HepG2 (cell line): ENCODE data around the gene TMEM117. TPM values are rescaled to one million over a fixed set of nuclear protein-coding genes. Genes with fewer than 3 reads are reported as not detected.

Source experiments
- ATAC-seq: fragments of 200-7000 bp; cut with Tn5 transposase; 3 replicates; pipeline ENCODE4 v1.9.1; 2020; ENCODE audit warnings: mild to moderate bottlenecking, moderate library complexity
- BruUV-seq: library from RNA; stranded (reverse); fragments of 400-500 nt; replicated peaks from 2 replicates; lab custom pipeline; 2021; lab: Mats Ljungman, UMichigan
- CTCF ChIA-PET: fragments of 300-600 bp; formaldehyde crosslinking; extraction: SDS; loops from one replicate; lab custom pipeline; 2021; ENCODE audit warnings: low total read pairs, inconsistent platforms, low intra/inter-chr PET ratio; lab: Yijun Ruan, JAX
- POLR2A ChIA-PET: fragments of 350-600 bp; sonication (Branson Sonifier 250); formaldehyde crosslinking; loops from one replicate; lab custom pipeline; 2020; ENCODE audit warnings: antibody characterized with exemption, inconsistent platforms; lab: Yijun Ruan, JAX
- DNase-seq: peaks from one replicate; pipeline ENCODE4 v3.0.0-alpha.2; 2015; ENCODE audit warnings: low spot score
- FAIRE-seq: peaks from 3 replicates; lab custom pipeline; 2011; peaks lifted over from hg19 to GRCh38; lab: Jason Lieb, UNC
- H2AFZ ChIP-seq: one replicate; pipeline ENCODE4 v1.6.1; 2011; ENCODE audit warnings: low read length, inconsistent platforms
- H3K27ac ChIP-seq: fragments of 300-600 bp; 3 replicates; pipeline ENCODE4 v1.8.0; 2011; ENCODE audit warnings: mixed run types, mild to moderate bottlenecking, mixed read lengths, low read length, inconsistent platforms; ENCODE audit not compliant: insufficient read depth; ENCODE audit errors: extremely low read length
- H3K27me3 ChIP-seq, 2 experiments: fragments of 200-600 bp in 1 of 2; 2 replicates in 1 of 2; 3 replicates in 1 of 2; pipeline versions ENCODE4 v1.6.0 to v1.8.0; 2011; ENCODE audit warnings: low read length in 2 of 2, mild to moderate bottlenecking in 2 of 2, moderate library complexity in 2 of 2, inconsistent platforms in 1 of 2; ENCODE audit not compliant: insufficient read depth in 2 of 2, control insufficient read depth in 1 of 2
- H3K36me3 ChIP-seq, 2 experiments: fragments of 200-600 bp in 1 of 2; replicated peaks in 1 of 2; 2 replicates in 1 of 2; 3 replicates in 1 of 2; pipeline versions ENCODE4 v1.5.1 to v1.8.0; 2011; ENCODE audit warnings: low read length in 2 of 2, inconsistent platforms in 1 of 2; ENCODE audit not compliant: insufficient read depth in 2 of 2, control insufficient read depth in 1 of 2
- H3K4me1 ChIP-seq: 2 replicates; pipeline ENCODE4 v1.5.1; 2012; ENCODE audit warnings: low read length, inconsistent platforms; ENCODE audit not compliant: insufficient read depth
- H3K4me2 ChIP-seq: 2 replicates; pipeline ENCODE4 v1.6.0; 2011; ENCODE audit warnings: low read depth, low read length, inconsistent platforms
- H3K4me3 ChIP-seq, 3 experiments: fragments of 200-600 bp in 1 of 3; sonication (generic), shearing (Covaris generic) in 1 of 3; replicated peaks in 1 of 3; 2 replicates each; pipeline ENCODE4 v1.5.1; 2011 to 2016; ENCODE audit warnings: low read length in 3 of 3, inconsistent platforms in 2 of 3, low read depth in 2 of 3, mild to moderate bottlenecking in 2 of 3, control low read depth in 1 of 3, mixed read lengths in 1 of 3; ENCODE audit not compliant: insufficient read depth in 1 of 3
- H3K79me2 ChIP-seq: one replicate; pipeline ENCODE4 v1.6.1; 2011; ENCODE audit warnings: low read length, inconsistent platforms; ENCODE audit not compliant: insufficient read depth
- H3K9ac ChIP-seq: 2 replicates; pipeline ENCODE4 v1.6.0; 2011; ENCODE audit warnings: mild to moderate bottlenecking, low read depth, low read length, inconsistent platforms; ENCODE audit not compliant: insufficient read depth
- H3K9me3 ChIP-seq: 2 replicates; pipeline ENCODE4 v1.5.1; 2012; ENCODE audit warnings: mild to moderate bottlenecking, low read length
- H4K20me1 ChIP-seq: 2 replicates; pipeline ENCODE4 v1.6.0; 2011; ENCODE audit warnings: inconsistent platforms, mild to moderate bottlenecking, low read length, moderate library complexity; ENCODE audit not compliant: insufficient read depth
- ATM ChIP-seq: fragments of 450-650 bp; IDR thresholded peaks from 2 replicates; pipeline ENCODE4 v1.7.1; 2017; ENCODE audit warnings: mild to moderate bottlenecking, borderline replicate concordance
- DR1 ChIP-seq: sonication (generic); formaldehyde crosslinking; IDR thresholded peaks from 2 replicates; pipeline ENCODE4 v1.8.0; 2021; ENCODE audit warnings: mild to moderate bottlenecking, missing genetic modification reagents, inconsistent platforms
- EEA1 ChIP-seq: sonication (generic); formaldehyde crosslinking; IDR thresholded peaks from 2 replicates; pipeline ENCODE4 v1.5.1; 2020; ENCODE audit warnings: mild to moderate bottlenecking, missing genetic modification reagents, borderline replicate concordance
- ETV6 ChIP-seq: sonication (generic); formaldehyde crosslinking; conservative IDR thresholded peaks from 2 replicates; pipeline ENCODE4 v1.4.0; 2020; ENCODE audit warnings: missing genetic modification reagents
- KAT2B ChIP-seq: fragments of 150-350 bp; IDR thresholded peaks from 2 replicates; pipeline ENCODE4 v1.6.1; 2014; ENCODE audit warnings: low read depth, low read length, borderline replicate concordance
- KLF13 ChIP-seq: sonication (generic); formaldehyde crosslinking; IDR thresholded peaks from 2 replicates; pipeline ENCODE4 v1.4.0; 2020; ENCODE audit warnings: mild to moderate bottlenecking, missing genetic modification reagents
- LCORL ChIP-seq, 2 experiments: fragments of 450-650 bp in 1 of 2; sonication (generic) in 1 of 2; formaldehyde crosslinking in 1 of 2; IDR thresholded peaks; 2 replicates each; pipeline versions ENCODE4 v1.5.0 to v1.6.1; 2017 to 2020; ENCODE audit warnings: antibody characterized with exemption in 1 of 2, missing genetic modification reagents in 1 of 2
- NFE2 ChIP-seq: sonication (generic); formaldehyde crosslinking; IDR thresholded peaks from 2 replicates; pipeline ENCODE4 v1.4.0; 2020; ENCODE audit warnings: missing genetic modification reagents
- NFYB ChIP-seq: sonication (generic); formaldehyde crosslinking; IDR thresholded peaks from 2 replicates; pipeline ENCODE4 v1.4.0; 2020; ENCODE audit warnings: missing genetic modification reagents
- POGZ ChIP-seq: sonication (generic); formaldehyde crosslinking; IDR thresholded peaks from 2 replicates; pipeline ENCODE4 v1.4.0; 2020; ENCODE audit warnings: mild to moderate bottlenecking, missing genetic modification reagents
- RELA ChIP-seq: sonication (generic); formaldehyde crosslinking; IDR thresholded peaks from 2 replicates; pipeline ENCODE4 v1.4.0; 2020; ENCODE audit warnings: missing genetic modification reagents
- ZKSCAN1 ChIP-seq: fragments of 150-350 bp; IDR thresholded peaks from 2 replicates; pipeline ENCODE4 v1.6.1; 2014; ENCODE audit warnings: low read length
- ZNF496 ChIP-seq: sonication (generic); formaldehyde crosslinking; IDR thresholded peaks from 2 replicates; pipeline ENCODE4 v1.8.1; 2023; ENCODE audit warnings: mild to moderate bottlenecking, moderate library complexity, missing genetic modification reagents; ENCODE audit not compliant: insufficient replicate concordance
- ZNF776 ChIP-seq: sonication (generic); formaldehyde crosslinking; IDR thresholded peaks from 2 replicates; pipeline ENCODE4 v1.4.0; 2020; ENCODE audit warnings: mild to moderate bottlenecking, missing genetic modification reagents
- WGBS: methylation state at CpG from one replicate; pipeline ENCODE4 v1.1.6; 2017; ENCODE audit warnings: low lambda C conversion rate; 5-methylcytosine and 5-hydroxymethylcytosine counted together
- in situ Hi-C: cut with HindIII; loops from 2 replicates; pipeline ENCODE4 v1.10.0; 2017; ENCODE audit warnings: low pct_unique_long_range_greater_than_20kb; ENCODE audit not compliant: extremely low pct_ligation_motif_present
- intact Hi-C: fragments of 100-400 bp; cut with micrococcal nuclease; formaldehyde crosslinking; loops from one replicate; pipeline ENCODE4 v1.10.0; 2022; ENCODE audit not compliant: unreplicated experiment
- polyA plus RNA-seq, 8 experiments: library from polyadenylated mRNA; depleted of rRNA in 3 of 8; stranded (reverse) in 7 of 8; unstranded in 1 of 8; fragments of >200 nt; fragmentation: Illumina TruSeq in 4 of 8; extraction: Trizol in 4 of 8; gene quantifications; 2 replicates each; pipeline versions ENCODE4 v1.2.1 to v1.2.3, GENCODE V29; 2011 to 2016; ENCODE audit warnings: low read depth in 4 of 8, missing spikeins in 1 of 8, mixed read lengths in 1 of 8; ENCODE audit not compliant: insufficient read depth in 1 of 8
- total RNA-seq, 5 experiments: library from RNA; depleted of rRNA; stranded (reverse); fragments of >200 nt; fragmentation: Illumina TruSeq; extraction: Trizol; gene quantifications; 2 replicates each; pipeline ENCODE4 v1.2.3, GENCODE V29; 2016; ENCODE audit warnings: low read depth in 1 of 5
- TF ChIP-seq, protein P1 (sequence below): sonication (generic); formaldehyde crosslinking; IDR thresholded peaks from 2 replicates; pipeline ENCODE4 v1.5.1; 2020; ENCODE audit warnings: missing genetic modification reagents, mild to moderate bottlenecking, borderline replicate concordance
- TF ChIP-seq, protein P2 (sequence below): sonication (generic); formaldehyde crosslinking; conservative IDR thresholded peaks from 2 replicates; pipeline ENCODE4 v1.5.0; 2020; ENCODE audit warnings: missing genetic modification reagents
- TF ChIP-seq, protein P3 (sequence below): sonication (generic); formaldehyde crosslinking; IDR thresholded peaks from 2 replicates; pipeline ENCODE4 v1.4.0; 2020; ENCODE audit warnings: missing genetic modification reagents, mild to moderate bottlenecking, borderline replicate concordance
- TF ChIP-seq, protein P4 (sequence below): sonication (generic); formaldehyde crosslinking; IDR thresholded peaks from 2 replicates; pipeline ENCODE4 v1.9.0; 2021; ENCODE audit warnings: missing genetic modification reagents, borderline replicate concordance
- TF ChIP-seq, protein P5 (sequence below): IDR thresholded peaks from 2 replicates; pipeline ENCODE4 v1.6.1; 2016; ENCODE audit warnings: missing biosample characterization, missing genetic modification reagents, low read depth

Gene TMEM117
- total and polyA plus RNA-seq, 2 of the 13 experiments (the other 11 are each of a cell fraction or from before 2014, with no cell fraction given), result 2.8 to 8.5 TPM

DNA sequence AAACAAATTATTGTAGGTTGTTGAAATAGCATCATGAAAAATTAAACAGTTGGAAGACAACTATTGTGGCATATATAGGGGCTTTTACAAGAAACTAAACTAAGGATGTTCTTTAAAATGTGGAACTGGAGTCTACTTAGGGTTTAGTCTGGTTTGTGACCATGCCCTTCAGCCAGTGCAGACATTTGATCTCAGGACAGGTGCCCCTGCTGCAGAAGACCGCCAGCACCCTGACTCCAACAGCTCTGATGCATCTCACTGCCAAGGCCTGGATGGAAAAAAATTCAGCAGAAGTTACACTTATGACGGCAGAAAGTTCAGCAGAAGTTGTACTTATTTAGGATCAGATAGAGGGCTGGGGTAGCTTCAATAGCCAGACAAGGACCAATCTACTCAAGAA, 51.5 kb downstream of the TMEM117 start:
- no peaks in the 10 kb centered on the region for H3K9me3 ChIP-seq
- H3K9ac ChIP-seq, result no peak overlapping the region
- ChIA-PET CTCF (no interaction called here), POLR2A (no interaction called here)
- no peaks in the 10 kb centered on the region for H3K36me3 ChIP-seq
- WGBS, result 98% methylated on average over 2 of the region's 2 CpGs
- H3K27ac ChIP-seq, result no peak overlapping the region
- BruUV-seq, result no TSS peak
- no peak for DNase-seq
- no peak overlapping the region for H2AFZ ChIP-seq
- H4K20me1 ChIP-seq, result no peaks in the 10 kb centered on the region
- H3K4me3 ChIP-seq, result no peak overlapping the region
- H3K4me1 ChIP-seq, result 0 out of 2 replicates have a peak, but pooled peaks cover 4% of the 10 kb centered on the region
- no peaks in the 10 kb centered on the region for H3K79me2 ChIP-seq
- ATAC-seq, result no peak
- intact Hi-C loops, result no loop called here
- H3K27me3 ChIP-seq, result no peaks in the 10 kb centered on the region
- in situ Hi-C loops, result loop anchor here (25.0 kb wide), 1 partner anchor 375 kb away; no protein-coding TSS in a partner anchor
- no peak for FAIRE-seq
- H3K4me2 ChIP-seq, result no peak overlapping the region
- TF ChIP-seq, protein P1, sequence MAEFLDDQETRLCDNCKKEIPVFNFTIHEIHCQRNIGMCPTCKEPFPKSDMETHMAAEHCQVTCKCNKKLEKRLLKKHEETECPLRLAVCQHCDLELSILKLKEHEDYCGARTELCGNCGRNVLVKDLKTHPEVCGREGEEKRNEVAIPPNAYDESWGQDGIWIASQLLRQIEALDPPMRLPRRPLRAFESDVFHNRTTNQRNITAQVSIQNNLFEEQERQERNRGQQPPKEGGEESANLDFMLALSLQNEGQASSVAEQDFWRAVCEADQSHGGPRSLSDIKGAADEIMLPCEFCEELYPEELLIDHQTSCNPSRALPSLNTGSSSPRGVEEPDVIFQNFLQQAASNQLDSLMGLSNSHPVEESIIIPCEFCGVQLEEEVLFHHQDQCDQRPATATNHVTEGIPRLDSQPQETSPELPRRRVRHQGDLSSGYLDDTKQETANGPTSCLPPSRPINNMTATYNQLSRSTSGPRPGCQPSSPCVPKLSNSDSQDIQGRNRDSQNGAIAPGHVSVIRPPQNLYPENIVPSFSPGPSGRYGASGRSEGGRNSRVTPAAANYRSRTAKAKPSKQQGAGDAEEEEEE (CRISPR knock-in tag), result no peak
- TF ChIP-seq ZNF496 (CRISPR knock-in tag) (no peak), ZKSCAN1 (no peak), ETV6 (no peak), EEA1 (no peak), RELA (CRISPR knock-in tag) (no peak), DR1 (CRISPR knock-in tag) (no peak), NFYB (CRISPR knock-in tag) (no peak), POGZ (CRISPR knock-in tag) (no peak), LCORL (IDR thresholded peaks at IDR 0.05) (no peak), LCORL (CRISPR knock-in tag; IDR thresholded peaks at IDR 0.05) (no peak), KAT2B (no peak), NFE2 (CRISPR knock-in tag) (no peak), ZNF776 (CRISPR knock-in tag) (no peak), ATM (no peak), KLF13 (CRISPR knock-in tag) (no peak)
- TF ChIP-seq, protein P2, sequence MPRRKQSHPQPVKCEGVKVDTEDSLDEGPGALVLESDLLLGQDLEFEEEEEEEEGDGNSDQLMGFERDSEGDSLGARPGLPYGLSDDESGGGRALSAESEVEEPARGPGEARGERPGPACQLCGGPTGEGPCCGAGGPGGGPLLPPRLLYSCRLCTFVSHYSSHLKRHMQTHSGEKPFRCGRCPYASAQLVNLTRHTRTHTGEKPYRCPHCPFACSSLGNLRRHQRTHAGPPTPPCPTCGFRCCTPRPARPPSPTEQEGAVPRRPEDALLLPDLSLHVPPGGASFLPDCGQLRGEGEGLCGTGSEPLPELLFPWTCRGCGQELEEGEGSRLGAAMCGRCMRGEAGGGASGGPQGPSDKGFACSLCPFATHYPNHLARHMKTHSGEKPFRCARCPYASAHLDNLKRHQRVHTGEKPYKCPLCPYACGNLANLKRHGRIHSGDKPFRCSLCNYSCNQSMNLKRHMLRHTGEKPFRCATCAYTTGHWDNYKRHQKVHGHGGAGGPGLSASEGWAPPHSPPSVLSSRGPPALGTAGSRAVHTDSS (CRISPR knock-in tag), result no peak
- TF ChIP-seq, protein P3, sequence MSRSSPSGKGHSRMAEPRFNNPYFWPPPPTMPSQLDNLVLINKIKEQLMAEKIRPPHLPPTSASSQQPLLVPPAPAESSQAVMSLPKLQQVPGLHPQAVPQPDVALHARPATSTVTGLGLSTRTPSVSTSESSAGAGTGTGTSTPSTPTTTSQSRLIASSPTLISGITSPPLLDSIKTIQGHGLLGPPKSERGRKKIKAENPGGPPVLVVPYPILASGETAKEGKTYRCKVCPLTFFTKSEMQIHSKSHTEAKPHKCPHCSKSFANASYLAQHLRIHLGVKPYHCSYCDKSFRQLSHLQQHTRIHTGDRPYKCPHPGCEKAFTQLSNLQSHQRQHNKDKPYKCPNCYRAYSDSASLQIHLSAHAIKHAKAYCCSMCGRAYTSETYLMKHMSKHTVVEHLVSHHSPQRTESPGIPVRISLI (CRISPR knock-in tag), result no peak
- TF ChIP-seq, protein P4, sequence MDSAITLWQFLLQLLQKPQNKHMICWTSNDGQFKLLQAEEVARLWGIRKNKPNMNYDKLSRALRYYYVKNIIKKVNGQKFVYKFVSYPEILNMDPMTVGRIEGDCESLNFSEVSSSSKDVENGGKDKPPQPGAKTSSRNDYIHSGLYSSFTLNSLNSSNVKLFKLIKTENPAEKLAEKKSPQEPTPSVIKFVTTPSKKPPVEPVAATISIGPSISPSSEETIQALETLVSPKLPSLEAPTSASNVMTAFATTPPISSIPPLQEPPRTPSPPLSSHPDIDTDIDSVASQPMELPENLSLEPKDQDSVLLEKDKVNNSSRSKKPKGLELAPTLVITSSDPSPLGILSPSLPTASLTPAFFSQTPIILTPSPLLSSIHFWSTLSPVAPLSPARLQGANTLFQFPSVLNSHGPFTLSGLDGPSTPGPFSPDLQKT, result no peak
- TF ChIP-seq, protein P5, sequence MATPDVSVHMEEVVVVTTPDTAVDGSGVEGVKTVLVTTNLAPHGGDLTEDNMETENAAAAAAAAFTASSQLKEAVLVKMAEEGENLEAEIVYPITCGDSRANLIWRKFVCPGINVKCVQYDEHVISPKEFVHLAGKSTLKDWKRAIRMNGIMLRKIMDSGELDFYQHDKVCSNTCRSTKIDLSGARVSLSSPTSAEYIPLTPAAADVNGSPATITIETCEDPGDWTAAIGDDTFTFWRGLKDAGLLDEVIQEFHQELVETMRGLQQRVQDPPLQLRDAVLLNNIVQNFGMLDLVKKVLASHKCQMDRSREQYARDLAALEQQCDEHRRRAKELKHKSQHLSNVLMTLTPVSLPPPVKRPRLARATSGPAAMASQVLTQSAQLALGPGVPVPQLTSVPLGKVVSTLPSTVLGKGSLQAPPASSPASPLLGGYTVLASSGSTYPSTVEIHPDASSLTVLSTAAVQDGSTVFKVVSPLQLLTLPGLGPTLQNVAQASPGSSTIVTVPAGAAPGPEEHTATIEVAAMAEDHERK (CRISPR knock-in tag), result no peak
